Measurements from ENCODE around the gene SVOP. TPM values are rescaled to one million over a fixed set of nuclear protein-coding genes. Genes with fewer than 3 reads are reported as not detected.

Gene SVOP
- total and polyA plus RNA-seq, 2 of the 8 experiments (the other 6 are each of a cell fraction or from before 2014, with no cell fraction given): 0.06 TPM; not detected in 1

DNA sequence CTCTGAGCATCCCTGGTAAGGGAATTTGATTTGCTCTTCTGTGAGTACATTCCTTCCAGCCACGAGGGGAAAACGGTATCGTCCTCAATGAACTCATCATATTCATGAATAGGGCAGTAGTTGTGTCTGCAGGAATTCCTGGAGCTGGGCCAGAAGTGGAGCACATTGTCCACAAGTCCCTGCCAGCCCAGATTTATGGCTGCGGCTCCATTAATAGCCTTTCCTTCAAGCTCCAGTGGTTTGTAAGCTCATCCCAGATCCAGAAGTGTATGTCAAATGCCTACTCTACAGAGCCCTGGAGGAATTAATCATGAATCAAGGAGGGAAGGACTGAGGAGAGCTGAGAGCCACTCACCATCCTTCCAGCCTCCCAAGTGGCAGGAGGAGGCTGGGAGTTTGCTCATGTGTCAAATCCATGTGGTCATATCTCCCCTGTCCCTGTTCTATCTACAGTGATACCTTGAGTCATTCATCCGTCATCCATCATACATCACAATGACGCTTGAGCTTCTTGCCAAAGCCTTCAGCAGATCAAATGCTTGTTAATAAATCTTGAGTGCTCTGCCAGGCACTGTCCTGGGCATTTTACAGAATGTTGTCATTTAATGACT, 65.5 kb downstream of the SVOP start (continued):
- TF ChIP-seq, protein P1, sequence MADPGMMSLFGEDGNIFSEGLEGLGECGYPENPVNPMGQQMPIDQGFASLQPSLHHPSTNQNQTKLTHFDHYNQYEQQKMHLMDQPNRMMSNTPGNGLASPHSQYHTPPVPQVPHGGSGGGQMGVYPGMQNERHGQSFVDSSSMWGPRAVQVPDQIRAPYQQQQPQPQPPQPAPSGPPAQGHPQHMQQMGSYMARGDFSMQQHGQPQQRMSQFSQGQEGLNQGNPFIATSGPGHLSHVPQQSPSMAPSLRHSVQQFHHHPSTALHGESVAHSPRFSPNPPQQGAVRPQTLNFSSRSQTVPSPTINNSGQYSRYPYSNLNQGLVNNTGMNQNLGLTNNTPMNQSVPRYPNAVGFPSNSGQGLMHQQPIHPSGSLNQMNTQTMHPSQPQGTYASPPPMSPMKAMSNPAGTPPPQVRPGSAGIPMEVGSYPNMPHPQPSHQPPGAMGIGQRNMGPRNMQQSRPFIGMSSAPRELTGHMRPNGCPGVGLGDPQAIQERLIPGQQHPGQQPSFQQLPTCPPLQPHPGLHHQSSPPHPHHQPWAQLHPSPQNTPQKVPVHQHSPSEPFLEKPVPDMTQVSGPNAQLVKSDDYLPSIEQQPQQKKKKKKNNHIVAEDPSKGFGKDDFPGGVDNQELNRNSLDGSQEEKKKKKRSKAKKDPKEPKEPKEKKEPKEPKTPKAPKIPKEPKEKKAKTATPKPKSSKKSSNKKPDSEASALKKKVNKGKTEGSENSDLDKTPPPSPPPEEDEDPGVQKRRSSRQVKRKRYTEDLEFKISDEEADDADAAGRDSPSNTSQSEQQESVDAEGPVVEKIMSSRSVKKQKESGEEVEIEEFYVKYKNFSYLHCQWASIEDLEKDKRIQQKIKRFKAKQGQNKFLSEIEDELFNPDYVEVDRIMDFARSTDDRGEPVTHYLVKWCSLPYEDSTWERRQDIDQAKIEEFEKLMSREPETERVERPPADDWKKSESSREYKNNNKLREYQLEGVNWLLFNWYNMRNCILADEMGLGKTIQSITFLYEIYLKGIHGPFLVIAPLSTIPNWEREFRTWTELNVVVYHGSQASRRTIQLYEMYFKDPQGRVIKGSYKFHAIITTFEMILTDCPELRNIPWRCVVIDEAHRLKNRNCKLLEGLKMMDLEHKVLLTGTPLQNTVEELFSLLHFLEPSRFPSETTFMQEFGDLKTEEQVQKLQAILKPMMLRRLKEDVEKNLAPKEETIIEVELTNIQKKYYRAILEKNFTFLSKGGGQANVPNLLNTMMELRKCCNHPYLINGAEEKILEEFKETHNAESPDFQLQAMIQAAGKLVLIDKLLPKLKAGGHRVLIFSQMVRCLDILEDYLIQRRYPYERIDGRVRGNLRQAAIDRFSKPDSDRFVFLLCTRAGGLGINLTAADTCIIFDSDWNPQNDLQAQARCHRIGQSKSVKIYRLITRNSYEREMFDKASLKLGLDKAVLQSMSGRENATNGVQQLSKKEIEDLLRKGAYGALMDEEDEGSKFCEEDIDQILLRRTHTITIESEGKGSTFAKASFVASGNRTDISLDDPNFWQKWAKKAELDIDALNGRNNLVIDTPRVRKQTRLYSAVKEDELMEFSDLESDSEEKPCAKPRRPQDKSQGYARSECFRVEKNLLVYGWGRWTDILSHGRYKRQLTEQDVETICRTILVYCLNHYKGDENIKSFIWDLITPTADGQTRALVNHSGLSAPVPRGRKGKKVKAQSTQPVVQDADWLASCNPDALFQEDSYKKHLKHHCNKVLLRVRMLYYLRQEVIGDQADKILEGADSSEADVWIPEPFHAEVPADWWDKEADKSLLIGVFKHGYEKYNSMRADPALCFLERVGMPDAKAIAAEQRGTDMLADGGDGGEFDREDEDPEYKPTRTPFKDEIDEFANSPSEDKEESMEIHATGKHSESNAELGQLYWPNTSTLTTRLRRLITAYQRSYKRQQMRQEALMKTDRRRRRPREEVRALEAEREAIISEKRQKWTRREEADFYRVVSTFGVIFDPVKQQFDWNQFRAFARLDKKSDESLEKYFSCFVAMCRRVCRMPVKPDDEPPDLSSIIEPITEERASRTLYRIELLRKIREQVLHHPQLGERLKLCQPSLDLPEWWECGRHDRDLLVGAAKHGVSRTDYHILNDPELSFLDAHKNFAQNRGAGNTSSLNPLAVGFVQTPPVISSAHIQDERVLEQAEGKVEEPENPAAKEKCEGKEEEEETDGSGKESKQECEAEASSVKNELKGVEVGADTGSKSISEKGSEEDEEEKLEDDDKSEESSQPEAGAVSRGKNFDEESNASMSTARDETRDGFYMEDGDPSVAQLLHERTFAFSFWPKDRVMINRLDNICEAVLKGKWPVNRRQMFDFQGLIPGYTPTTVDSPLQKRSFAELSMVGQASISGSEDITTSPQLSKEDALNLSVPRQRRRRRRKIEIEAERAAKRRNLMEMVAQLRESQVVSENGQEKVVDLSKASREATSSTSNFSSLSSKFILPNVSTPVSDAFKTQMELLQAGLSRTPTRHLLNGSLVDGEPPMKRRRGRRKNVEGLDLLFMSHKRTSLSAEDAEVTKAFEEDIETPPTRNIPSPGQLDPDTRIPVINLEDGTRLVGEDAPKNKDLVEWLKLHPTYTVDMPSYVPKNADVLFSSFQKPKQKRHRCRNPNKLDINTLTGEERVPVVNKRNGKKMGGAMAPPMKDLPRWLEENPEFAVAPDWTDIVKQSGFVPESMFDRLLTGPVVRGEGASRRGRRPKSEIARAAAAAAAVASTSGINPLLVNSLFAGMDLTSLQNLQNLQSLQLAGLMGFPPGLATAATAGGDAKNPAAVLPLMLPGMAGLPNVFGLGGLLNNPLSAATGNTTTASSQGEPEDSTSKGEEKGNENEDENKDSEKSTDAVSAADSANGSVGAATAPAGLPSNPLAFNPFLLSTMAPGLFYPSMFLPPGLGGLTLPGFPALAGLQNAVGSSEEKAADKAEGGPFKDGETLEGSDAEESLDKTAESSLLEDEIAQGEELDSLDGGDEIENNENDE (IDR thresholded peaks at IDR 0.05; ENCODE audit: insufficient replicate concordance, low read length): no peak
- TF ChIP-seq, protein P2, sequence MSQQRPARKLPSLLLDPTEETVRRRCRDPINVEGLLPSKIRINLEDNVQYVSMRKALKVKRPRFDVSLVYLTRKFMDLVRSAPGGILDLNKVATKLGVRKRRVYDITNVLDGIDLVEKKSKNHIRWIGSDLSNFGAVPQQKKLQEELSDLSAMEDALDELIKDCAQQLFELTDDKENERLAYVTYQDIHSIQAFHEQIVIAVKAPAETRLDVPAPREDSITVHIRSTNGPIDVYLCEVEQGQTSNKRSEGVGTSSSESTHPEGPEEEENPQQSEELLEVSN (IDR thresholded peaks at IDR 0.05): no peak
- TF ChIP-seq RXRA (IDR thresholded peaks at IDR 0.05; ENCODE audit: insufficient read depth, low read depth, low read length): no peak
- no peak for TF ChIP-seq RBBP5 (IDR thresholded peaks at IDR 0.05; ENCODE audit: borderline replicate concordance, low read depth, low read length)
- no peak for TF ChIP-seq POLR2A (IDR thresholded peaks at IDR 0.05; ENCODE audit: control extremely low read depth in 1 of 2, low read depth in 2 of 2, low read length in 2 of 2)
- no peak for TF ChIP-seq YY1 (IDR thresholded peaks at IDR 0.05; ENCODE audit: low read depth, low read length)
- TF ChIP-seq KDM5A (IDR thresholded peaks at IDR 0.05; ENCODE audit: low read length): no peak
- TF ChIP-seq TAF7 (optimal IDR thresholded peaks at IDR 0.05; ENCODE audit: borderline replicate concordance, low read depth, low read length): no peak
- TF ChIP-seq SUZ12 (IDR thresholded peaks at IDR 0.05; ENCODE audit: low read length): no peak
- no peak for TF ChIP-seq KDM4A (IDR thresholded peaks at IDR 0.05; ENCODE audit: low read depth, low read length, severe bottlenecking)
